GM12864 (cell line): Measurements from ENCODE around the gene HLX.

Experiments
- DNase-seq: peaks from one replicate; pipeline ENCODE4 v3.0.0-alpha.2; 2011; ENCODE audit warnings: low read depth
- H3K4me3 ChIP-seq: 2 replicates; pipeline ENCODE4 v1.5.1; 2011; ENCODE audit warnings: mild to moderate bottlenecking, low read depth, low read length, control low read depth
- TF ChIP-seq, protein P1 (sequence below): IDR thresholded peaks from 2 replicates; pipeline ENCODE4 v1.5.1; 2011; ENCODE audit warnings: low read depth, mild to moderate bottlenecking, moderate library complexity, low read length, control low read depth, inconsistent platforms; ENCODE audit errors: missing control alignments

HLX gene

DNA sequence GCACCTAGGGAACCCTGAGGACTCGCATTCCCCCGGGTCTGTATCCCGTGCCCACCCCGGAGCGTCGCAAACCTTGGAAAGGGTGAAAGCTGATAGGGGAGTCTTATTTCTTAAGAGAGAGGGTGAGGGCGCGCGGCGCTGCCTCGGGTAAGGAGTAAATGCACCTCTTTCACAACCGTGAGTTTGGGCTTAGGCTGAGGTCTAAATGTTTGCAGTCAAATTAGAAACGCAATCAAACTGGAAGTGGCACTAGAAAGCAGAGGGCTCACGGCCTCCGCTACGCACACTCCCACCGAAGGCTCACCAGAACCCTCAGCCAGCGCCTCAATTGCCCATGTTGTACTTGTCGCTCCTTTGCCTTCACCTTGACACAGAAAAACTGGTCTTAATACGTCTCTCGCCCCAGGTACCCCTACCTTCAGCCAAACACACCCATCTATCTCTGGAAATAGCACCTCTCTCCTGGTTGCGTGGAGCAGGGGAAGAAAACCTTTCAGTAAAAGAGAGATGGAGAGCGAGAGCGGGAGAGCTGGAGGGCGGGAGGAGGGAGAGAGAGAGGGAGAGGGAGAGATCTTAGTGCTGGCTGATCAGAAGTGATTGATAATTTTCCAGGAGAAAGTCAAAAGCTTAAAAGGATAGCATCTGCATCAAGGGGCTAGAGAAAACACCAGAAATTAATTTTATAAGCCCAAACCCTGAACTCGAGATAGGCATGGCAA, 1.7 kb upstream of the HLX start:
- H3K4me3 ChIP-seq, result no peak overlapping the region
- DNase-seq, result no peak
- TF ChIP-seq, protein P1, sequence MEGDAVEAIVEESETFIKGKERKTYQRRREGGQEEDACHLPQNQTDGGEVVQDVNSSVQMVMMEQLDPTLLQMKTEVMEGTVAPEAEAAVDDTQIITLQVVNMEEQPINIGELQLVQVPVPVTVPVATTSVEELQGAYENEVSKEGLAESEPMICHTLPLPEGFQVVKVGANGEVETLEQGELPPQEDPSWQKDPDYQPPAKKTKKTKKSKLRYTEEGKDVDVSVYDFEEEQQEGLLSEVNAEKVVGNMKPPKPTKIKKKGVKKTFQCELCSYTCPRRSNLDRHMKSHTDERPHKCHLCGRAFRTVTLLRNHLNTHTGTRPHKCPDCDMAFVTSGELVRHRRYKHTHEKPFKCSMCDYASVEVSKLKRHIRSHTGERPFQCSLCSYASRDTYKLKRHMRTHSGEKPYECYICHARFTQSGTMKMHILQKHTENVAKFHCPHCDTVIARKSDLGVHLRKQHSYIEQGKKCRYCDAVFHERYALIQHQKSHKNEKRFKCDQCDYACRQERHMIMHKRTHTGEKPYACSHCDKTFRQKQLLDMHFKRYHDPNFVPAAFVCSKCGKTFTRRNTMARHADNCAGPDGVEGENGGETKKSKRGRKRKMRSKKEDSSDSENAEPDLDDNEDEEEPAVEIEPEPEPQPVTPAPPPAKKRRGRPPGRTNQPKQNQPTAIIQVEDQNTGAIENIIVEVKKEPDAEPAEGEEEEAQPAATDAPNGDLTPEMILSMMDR, result no peak

DNA sequence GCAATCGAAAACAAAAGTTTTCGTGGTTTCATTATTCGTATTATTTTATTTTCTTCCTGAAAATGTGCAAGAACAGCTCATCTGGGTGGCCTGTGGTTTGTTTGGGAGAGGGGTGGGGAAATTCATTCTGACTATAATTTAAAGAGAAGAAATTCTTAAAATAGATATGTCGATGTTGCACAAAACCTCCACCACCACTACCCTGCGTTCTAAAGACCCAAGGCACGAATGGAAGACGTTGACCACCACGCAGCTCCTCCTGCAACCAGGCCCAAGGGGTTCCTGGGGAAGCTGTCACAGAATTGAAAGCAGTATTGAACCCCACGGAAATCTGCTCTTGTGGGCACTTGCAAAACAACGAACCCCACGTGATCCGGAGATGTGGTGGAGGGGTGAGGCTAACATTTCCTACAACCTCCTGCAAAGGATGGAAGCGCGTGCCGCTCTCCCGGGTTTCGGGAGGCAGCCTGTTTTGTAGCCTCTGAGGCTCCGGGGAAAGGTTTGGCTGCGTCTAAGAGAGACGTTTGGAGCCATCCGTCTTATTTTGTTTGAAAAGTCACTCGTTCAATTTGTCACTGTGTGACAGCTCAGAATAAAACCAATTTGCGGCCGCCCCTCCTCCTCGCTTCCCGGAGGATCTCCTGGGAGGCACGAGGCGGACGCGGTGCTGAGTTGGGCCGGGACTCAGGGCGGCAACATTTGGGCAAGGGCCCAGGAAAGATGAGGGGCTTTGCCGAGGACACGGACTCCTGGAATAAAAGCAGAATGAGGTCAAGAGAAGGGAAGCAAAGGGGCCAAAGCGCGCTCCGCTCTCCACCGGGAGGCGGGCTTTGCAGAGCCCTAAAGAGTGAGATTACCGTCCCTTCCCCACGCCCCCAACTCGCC, 810 bp upstream of the HLX start:
- TF ChIP-seq, protein P1, result no peak
- no peak for DNase-seq

DNA sequence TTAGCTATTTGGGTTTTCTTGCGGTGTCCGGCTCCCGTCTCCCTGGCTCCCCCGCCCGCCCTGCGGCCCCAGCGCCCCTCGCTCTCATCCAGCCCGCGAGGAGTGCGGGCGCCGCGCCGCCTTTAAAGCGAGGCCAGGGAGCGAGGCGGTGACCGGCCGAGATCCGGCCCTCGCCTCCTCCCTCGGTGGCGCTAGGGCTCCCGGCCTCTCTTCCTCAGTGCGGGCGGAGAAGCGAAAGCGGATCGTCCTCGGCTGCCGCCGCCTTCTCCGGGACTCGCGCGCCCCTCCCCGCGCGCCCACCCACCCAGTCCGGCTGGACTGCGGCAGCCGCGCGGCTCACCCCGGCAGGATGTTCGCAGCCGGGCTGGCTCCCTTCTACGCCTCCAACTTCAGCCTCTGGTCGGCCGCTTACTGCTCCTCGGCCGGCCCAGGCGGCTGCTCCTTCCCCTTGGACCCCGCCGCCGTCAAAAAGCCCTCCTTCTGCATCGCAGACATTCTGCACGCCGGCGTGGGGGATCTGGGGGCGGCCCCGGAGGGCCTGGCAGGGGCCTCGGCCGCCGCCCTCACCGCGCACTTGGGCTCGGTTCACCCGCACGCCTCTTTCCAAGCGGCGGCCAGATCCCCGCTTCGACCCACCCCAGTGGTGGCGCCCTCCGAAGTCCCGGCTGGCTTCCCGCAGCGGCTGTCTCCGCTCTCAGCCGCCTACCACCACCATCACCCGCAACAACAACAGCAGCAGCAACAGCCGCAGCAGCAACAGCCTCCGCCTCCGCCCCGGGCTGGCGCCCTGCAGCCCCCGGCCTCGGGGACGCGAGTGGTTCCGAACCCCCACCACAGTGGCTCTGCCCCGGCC, 492 bp downstream of the HLX start:
- TF ChIP-seq, protein P1, result no peak
- no peak for DNase-seq

More for the DNA sequence above, 810 bp upstream of the HLX start:
- peak overlapping the region; percentile 67 for H3K4me3 ChIP-seq

DNA sequence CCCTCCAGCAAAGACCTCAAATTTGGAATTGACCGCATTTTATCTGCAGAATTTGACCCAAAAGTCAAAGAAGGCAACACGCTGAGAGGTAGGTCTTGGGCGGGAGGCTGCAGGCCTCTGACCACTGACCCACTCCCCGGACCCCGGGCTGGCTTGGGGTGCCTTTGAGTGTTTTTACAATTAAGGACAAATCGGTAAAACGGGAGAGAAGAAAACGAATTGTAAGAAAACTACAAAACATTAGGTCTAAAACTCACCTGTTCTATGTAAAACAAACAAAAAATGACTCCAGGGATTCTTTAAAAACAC, 1.1 kb downstream of the HLX start:
- DNase-seq, result no peak
- H3K4me3 ChIP-seq, result peak overlapping the region; percentile 67
- TF ChIP-seq, protein P1, result no peak

More for the DNA sequence above, 492 bp downstream of the HLX start:
- peak overlapping the region; percentile 67 for H3K4me3 ChIP-seq

DNA sequence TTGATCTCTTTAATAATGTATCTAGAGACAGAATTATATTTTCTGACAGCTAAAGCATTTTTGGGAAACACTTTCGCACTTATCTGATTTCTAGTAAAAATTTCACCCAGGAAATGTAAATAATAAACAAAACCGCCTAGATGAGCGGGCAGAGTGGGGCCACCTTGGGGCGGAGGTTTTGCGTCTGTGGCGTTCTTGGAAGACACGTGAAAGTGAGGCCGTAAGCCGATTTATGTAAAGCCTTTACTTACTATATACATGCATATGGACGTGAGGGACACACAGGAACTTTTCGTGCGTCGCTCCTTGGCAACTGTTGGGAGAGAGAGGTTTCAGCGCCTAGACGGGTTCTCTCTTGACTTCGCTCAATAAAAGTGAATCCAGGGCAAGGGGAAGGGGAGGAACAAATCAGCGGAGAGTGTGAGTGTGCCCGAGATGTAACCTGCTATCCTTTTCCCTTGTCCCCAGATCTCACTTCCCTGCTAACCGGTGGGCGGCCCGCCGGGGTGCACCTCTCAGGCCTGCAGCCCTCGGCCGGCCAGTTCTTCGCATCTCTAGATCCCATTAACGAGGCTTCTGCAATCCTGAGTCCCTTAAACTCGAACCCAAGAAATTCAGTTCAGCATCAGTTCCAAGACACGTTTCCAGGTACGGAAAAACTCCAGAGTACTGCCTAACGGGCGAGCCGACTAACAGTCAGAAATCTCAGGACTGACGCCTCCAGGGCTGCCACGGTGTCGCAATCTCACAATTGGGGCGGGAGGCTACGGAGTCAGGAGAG, 1.7 kb downstream of the HLX start:
- DNase-seq, result no peak
- TF ChIP-seq, protein P1, result no peak
- H3K4me3 ChIP-seq, result no peak overlapping the region
